ENCODE measurements around the gene SVIL.

DNA sequence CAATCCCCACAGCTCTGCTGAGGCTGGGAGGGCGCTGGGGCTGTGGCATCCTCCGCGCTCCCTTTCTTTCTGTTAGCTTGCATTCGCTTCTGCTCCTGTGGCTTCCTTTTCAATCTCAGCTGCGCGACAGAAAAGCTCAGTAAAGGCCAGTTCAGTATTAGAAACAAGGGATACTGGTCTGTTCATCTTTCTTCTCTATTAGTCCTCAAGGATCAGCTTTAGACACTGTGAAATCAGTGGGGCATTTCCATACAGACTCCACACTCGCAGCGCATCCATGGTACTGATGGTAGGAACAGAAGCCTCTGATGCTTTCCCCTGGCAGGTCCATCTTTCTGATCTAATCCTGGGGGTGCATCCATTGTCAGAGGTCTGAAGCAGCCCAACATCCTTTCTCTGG, 182.2 kb downstream of the SVIL start:
- no peak for TF ChIP-seq POLR2A (IDR thresholded peaks at IDR 0.05; ENCODE audit: low read length)
- no peak for TF ChIP-seq GATA1 (IDR thresholded peaks at IDR 0.05; ENCODE audit: low read depth, low read length)

Measured in erythroblast (primary cell).